Kidney (tissue), 14 donors: Measurements from ENCODE around the gene GSAP. TPM values are rescaled to one million over a fixed set of nuclear protein-coding genes. Genes with fewer than 3 reads are reported as not detected.

Experiments
- DNase-seq, 5 donors: peaks; one replicate each; pipeline ENCODE4 v3.0.0-alpha.2; 2013 to 2020
- FAIRE-seq: peaks from 2 replicates; lab custom pipeline; 2012; peaks lifted over from hg19 to GRCh38; lab: Jason Lieb, UNC
- H3K27ac ChIP-seq, 2 donors: one replicate each; pipeline ENCODE4 v1.7.0; 2013; ENCODE audit warnings: low read depth in 2 of 2, low read length in 2 of 2, inconsistent platforms in 1 of 2
- H3K27me3 ChIP-seq: one replicate; pipeline ENCODE4 v1.7.1; 2013; ENCODE audit warnings: low read length, inconsistent platforms; ENCODE audit not compliant: control insufficient read depth, insufficient read depth
- H3K36me3 ChIP-seq, 3 donors: one replicate each; pipeline versions ENCODE4 v1.7.0 to v1.7.1; 2013; ENCODE audit warnings: low read length in 3 of 3, control low read depth in 1 of 3, inconsistent platforms in 1 of 3; ENCODE audit not compliant: insufficient read depth in 3 of 3, control insufficient read depth in 2 of 3
- H3K4me1 ChIP-seq, 3 donors: one replicate each; pipeline versions ENCODE4 v1.7.0 to v1.7.1; 2013; ENCODE audit warnings: low read length in 3 of 3, inconsistent platforms in 1 of 3, low read depth in 1 of 3; ENCODE audit not compliant: control insufficient read depth in 2 of 3, insufficient read depth in 2 of 3
- H3K4me3 ChIP-seq, 3 donors: one replicate each; pipeline versions ENCODE4 v1.7.0 to v1.8.1; 2013; ENCODE audit warnings: low read length in 3 of 3, control low read depth in 1 of 3, inconsistent platforms in 1 of 3
- H3K9ac ChIP-seq, 3 donors: one replicate each; pipeline versions ENCODE4 v1.7.0 to v1.7.1; 2013; ENCODE audit warnings: low read length in 3 of 3, control low read depth in 1 of 3, inconsistent platforms in 1 of 3
- H3K9me3 ChIP-seq, 3 donors: one replicate each; pipeline versions ENCODE4 v1.7.0 to v1.7.1; 2013; ENCODE audit warnings: low read length in 3 of 3, control low read depth in 1 of 3, inconsistent platforms in 1 of 3; ENCODE audit not compliant: control insufficient read depth in 2 of 3, insufficient read depth in 1 of 3
- intact Hi-C: fragments of 100-400 bp; cut with DNase I; formaldehyde crosslinking; loops from one replicate; pipeline ENCODE4 v1.11.1; 2022
- polyA plus RNA-seq: library from polyadenylated mRNA; stranded (reverse); fragments of 350-450 nt; fragmentation: Illumina TruSeq; extraction: RNeasy Lipid Tissue Mini Kit (QIAGEN cat#74804); gene quantifications from one replicate; pipeline ENCODE4 v1.2.3, GENCODE V29; 2014; ENCODE audit warnings: low read depth, low replicate concordance; ENCODE audit not compliant: insufficient read depth
- total RNA-seq: library from RNA; stranded (reverse); fragmentation: NEBNext Ultra II Directional; extraction: Animal tissue kit (Norgen Biotek cat#: 25700); gene quantifications from one replicate; pipeline ENCODE4 v1.2.1, GENCODE V29; 2021
- TF ChIP-seq, protein P1 (sequence below): IDR thresholded peaks from 3 replicates; pipeline ENCODE4 v1.5.1; 2012; ENCODE audit warnings: mild to moderate bottlenecking, moderate library complexity, borderline replicate concordance; ENCODE audit not compliant: insufficient read depth; ENCODE audit errors: extremely low read depth
- donor health status: control.
- donor health status: control.
- donor health status: control.
- donor health status: control.
- donor health status: control.
- donor health status: DM: yes; HTN: yes; CAD: no.
- donor health status: Normal renal cell carcinoma (clear cell type).

GSAP gene
- total and polyA plus RNA-seq, 2 donors from 2014 or later = 11.7 to 29.4 TPM

DNA sequence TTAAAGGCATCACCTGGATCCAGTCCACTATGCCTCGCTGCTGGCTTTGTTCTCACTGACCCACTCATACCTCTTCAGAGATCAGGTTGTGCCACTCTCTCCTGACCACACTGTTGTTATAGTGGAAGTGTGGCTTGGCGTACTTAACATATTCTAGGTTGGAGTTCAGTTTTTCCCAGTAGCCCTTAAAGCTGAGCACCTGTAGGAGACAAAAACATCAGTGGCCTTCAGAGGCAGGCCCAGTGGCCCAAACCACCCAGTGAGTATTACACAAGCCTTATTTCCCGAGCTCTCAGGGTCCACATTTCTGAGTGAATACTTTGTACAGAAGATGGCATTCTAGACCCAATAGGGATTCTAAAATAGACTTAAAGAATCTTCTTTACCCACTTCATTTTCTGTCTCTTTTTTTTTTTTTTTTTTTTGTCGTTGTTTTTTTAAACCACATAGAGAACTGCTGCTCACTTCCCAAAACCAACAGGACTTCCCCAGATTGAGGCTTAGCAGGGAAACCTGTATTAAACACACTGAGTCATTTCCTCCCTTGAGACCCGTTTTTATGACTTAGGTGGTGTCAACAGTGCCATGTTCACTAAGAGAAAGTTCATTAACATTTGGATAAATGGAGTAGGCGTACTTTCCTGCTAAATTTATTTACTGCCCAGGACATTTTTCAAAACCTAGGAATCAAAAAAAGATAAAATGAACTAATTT, 85.8 kb downstream of the GSAP start:
- Histone ChIP-seq H3K4me1 (peaks cover 2 to 10% (median 8%) of the 10 kb centered on the region in 3 donors), H3K27ac (peak overlapping the region in 1 of 2 donors; percentile 1), H3K27me3 (no peaks in the 10 kb centered on the region), H3K9me3 (no peaks in the 10 kb centered on the region), H3K9ac (no peak overlapping the region), H3K36me3 (no peaks in the 10 kb centered on the region), H3K4me3 (no peak overlapping the region)
- FAIRE-seq (no peak), DNase-seq (peak in 1 of 5 donors; percentile 29)
- TF ChIP-seq, protein P1, sequence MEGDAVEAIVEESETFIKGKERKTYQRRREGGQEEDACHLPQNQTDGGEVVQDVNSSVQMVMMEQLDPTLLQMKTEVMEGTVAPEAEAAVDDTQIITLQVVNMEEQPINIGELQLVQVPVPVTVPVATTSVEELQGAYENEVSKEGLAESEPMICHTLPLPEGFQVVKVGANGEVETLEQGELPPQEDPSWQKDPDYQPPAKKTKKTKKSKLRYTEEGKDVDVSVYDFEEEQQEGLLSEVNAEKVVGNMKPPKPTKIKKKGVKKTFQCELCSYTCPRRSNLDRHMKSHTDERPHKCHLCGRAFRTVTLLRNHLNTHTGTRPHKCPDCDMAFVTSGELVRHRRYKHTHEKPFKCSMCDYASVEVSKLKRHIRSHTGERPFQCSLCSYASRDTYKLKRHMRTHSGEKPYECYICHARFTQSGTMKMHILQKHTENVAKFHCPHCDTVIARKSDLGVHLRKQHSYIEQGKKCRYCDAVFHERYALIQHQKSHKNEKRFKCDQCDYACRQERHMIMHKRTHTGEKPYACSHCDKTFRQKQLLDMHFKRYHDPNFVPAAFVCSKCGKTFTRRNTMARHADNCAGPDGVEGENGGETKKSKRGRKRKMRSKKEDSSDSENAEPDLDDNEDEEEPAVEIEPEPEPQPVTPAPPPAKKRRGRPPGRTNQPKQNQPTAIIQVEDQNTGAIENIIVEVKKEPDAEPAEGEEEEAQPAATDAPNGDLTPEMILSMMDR = no peak
- intact Hi-C loops = no loop called here

- Histone ChIP-seq H3K36me3 (no peaks in the 10 kb centered on the region), H3K27ac (no peak overlapping the region), H3K9me3 (no peaks in the 10 kb centered on the region), H3K4me1 (peaks cover 2 to 10% (median 8%) of the 10 kb centered on the region in 3 donors), H3K27me3 (no peaks in the 10 kb centered on the region), H3K4me3 (no peak overlapping the region), H3K9ac (no peak overlapping the region)
- intact Hi-C loops = no loop called here
- TF ChIP-seq, protein P1 = no peak
- FAIRE-seq = no peak
- DNase-seq = no peak
Observed at GRCh38 chr7:77329466-77330168, 86.5 kb downstream of the GSAP start.

DNA sequence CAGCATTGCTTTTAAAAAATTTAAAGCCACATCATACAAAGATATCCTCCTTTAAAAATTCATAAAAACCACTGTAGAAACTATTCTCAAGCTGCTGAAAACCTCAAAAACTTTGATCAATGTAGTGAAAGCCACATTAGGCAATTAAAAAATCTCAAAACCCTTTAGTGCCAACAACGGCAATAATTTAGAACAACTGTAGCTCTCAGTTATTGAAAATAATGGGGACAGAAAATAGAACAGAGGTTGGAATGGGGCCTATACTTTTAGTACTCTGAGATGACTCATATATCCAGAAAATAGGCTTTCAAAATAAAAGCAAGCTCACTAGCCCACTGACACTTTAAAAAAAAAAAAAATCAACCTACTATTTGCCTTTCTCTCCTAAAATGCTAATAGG, 87.5 kb downstream of the GSAP start:
- no peak for DNase-seq
- no peak for FAIRE-seq
- Histone ChIP-seq H3K9ac (no peak overlapping the region), H3K4me3 (no peak overlapping the region), H3K27me3 (no peaks in the 10 kb centered on the region), H3K27ac (no peak overlapping the region), H3K36me3 (no peaks in the 10 kb centered on the region), H3K4me1 (peaks cover 2 to 10% (median 8%) of the 10 kb centered on the region in 3 donors), H3K9me3 (no peaks in the 10 kb centered on the region)
- TF ChIP-seq, protein P1 = no peak
- intact Hi-C loops = no loop called here
